ENCODE results near the gene FOXK2.

GRCh38 chr17:82552580-82552979 is 33.0 kb downstream of the FOXK2 start:
- TF ChIP-seq CTCF (IDR thresholded peaks at IDR 0.05) (no peak), POLR2A (IDR thresholded peaks at IDR 0.05) (no peak)

Data from uterus (tissue), 2 donors.